ENCODE results near the gene HUWE1.
"Not testable (repeated sequence)": the region's sequence is repeated elsewhere in the genome, so short reads cannot be mapped to it uniquely, and the experiment has no call there.

The HUWE1 gene

GRCh38 chrX:53605004-53605403 lies 81.5 kb downstream of the HUWE1 start:
- no peak for DNase-seq

DNA sequence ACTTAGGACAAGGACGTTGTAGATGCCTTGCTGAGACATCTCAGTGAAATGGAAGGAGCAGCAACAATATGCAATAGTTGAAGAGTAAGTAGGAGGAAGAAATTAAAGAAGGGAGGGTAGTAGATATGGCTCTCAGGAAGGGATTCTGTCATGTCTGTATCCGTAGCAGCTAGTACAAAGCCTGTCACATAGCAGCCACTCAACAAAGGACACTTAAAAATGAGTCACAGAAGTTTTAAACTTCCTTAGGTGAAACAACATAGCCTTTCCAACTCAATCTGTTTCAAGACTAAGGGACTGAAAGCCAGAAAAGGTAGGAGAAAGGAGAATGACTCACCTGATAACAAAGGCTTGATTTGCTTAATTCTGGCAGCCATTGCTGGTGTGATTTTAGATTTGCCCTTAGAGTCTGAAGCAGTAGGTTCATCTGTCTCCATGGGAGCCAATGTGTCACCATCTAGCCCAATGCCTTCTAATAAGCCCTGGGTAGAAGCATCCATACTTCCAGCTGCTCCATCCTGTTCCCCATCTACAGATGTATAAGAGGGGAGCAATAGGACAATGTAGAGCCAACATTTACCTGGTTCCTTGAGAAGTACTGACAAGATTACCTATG lies 86.6 kb downstream of the HUWE1 start:
- DNase-seq = no peak

GRCh38 chrX:53598169-53598568 lies 88.3 kb downstream of the HUWE1 start:
- DNase-seq = no peak

GRCh38 chrX:53595266-53595810 lies 91.2 kb downstream of the HUWE1 start:
- DNase-seq = no peak

DNA sequence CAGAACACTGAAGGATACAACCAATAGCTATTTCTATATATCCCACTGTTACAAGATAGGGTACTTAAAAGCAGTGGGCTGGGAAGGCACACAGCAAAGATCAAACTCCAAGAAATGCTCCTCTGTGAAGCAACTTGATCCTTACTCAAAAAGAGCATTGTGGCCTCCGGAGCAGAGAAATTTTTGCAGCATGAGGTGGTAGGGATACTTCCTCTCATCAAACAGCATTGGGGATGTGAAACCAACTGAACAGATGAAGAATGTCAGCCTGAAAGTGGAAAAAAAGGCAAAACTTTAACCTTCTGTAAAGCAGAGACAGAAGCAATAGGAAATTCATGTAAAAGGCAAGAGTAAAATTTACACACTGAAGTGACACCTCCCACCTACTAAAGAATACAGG lies 92.2 kb downstream of the HUWE1 start:
- no peak for DNase-seq

DNA sequence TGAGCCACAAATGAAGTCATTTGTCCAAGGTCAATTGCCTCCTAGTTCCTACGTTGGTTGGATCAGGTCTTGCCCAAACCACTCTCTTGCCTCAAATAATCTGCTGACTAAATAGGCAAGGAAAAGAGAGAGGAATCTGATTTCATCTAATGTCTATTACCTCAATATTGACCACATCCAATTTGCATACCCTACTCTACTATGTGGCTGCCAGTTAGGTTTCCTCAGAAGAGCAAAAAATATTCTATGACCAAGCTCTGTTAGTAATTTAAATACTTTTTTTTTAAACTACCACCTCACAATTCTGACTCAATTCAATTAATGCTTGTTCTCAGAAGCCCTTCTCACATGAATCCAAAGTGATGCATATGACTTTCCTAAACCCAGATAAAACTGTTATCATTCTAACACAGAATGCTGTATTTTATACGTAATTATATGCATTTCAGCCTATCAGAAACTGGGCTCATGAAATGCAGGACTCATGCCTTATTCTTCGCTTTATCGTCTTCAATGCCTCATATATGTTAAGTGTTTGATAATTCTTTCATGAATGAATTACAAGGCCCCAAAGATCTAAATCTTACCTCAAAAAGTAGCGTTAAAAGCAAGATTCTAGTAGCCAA lies 98.6 kb downstream of the HUWE1 start:
- DNase-seq = no peak

GRCh38 chrX:53584891-53585290 lies 101.6 kb downstream of the HUWE1 start:
- DNase-seq = no peak

DNA sequence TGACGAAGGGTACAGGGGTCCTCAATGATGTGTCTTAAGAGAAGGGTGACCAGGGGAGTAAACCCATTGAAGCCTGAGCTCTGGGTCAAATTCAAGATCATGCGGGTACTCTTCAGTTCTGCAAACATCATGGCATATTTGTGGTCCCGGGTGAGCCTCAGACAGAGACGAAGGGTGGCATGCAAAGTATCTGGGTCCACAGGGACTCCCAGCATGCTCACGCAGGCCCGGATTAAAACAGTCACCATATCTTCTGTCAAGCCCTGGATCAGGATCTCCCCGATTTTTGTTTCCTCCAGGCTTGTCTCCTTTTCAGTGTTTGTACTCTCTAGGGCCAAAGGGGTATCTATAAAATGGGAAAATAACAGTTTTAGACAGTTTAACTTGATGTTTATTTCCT lies 102.9 kb downstream of the HUWE1 start:
- DNase-seq = no peak

GRCh38 chrX:53580742-53581504 lies 105.6 kb downstream of the HUWE1 start:
- DNase-seq = no peak

- no peak for DNase-seq
Measured at GRCh38 chrX:53571494-53571893, 115.0 kb downstream of the HUWE1 start.

DNA sequence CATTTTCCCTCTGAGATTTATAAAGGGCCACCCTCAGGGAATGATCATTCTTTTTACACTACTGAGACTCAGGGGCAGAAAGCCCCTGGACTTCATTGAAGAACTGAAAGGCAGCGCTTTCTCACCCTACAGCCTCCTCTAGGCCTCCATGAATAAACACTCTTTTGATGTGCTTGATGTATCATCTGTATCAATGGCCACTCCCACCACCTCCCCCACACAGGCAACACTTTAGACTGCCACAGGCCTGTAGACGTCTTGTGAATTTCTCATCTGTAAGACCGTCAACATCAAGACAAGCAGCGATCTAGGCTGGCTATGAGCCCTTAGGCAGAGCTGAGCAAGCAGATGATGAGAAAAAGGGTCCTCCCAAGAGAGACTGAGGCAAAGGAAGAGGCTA lies 123.2 kb downstream of the HUWE1 start:
- DNase-seq = no peak

DNA sequence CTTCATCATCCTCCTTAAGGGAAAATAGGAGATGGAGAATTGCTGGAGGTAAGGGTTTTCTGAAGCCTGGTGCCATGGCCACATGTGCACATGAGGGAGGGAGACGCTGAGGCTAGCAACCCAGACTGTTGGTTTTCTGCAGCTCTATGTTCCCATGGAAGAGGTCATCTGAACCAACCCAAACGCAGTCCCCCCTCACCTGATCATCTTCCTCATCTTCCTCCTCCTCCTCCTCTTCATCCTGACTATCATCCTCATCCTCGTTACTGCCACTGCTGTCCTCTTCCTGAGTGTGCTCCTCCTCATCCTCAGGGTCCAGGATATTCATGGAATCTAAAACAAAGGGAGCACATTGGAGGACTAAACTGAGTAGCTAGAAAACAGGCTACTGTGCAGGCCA lies 124.6 kb downstream of the HUWE1 start:
- DNase-seq = no peak

DNA sequence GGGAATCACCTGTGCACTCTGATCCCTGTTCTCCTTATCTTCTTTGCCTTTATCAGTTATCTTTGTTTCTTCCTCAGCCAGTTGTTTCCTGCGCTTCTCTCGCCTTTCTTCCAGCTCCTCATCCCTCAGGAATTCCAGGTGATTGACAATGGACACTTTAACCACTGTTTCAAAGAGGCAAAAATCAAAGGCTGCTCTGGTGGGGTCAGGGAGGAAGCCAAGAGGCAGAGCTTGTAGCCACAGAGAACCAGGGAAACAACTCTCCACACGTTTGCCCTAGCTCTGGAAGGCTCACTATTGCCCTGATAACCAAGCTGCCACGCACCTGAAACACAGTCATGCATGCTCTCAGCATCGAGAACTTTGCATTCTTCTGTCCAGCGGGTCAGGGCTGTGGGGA lies 127.9 kb downstream of the HUWE1 start:
- DNase-seq = no peak

- no peak for DNase-seq
Measured at GRCh38 chrX:53556868-53557267, 129.7 kb downstream of the HUWE1 start.

- DNase-seq = no peak
Measured at GRCh38 chrX:53550756-53551463, 135.6 kb downstream of the HUWE1 start.

- no peak for DNase-seq
Measured at GRCh38 chrX:53547668-53548067, 138.9 kb downstream of the HUWE1 start.

GRCh38 chrX:53544936-53545335 lies 141.6 kb downstream of the HUWE1 start:
- DNase-seq = no peak

DNA sequence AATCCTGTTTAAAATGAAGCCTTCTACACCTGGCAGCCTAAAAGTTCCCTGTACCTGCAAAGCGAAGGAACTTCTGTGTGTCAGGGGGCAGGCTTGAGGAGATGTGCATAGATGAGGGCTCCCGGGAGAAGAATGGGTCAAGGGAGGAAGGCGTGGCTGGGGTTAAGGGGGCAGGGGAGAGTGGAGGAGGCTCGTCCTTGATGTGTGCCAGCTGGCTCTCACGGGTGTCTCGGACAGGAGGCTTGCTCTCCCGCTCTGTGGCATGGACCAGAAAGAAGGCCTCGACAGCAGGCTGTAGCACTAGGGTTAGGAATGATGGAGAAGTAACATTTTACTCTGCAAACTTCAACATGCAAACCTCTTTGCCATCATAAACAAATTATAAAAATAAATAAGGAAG lies 147.7 kb downstream of the HUWE1 start:
- no peak for DNase-seq

- DNase-seq = not testable (repeated sequence)
Measured at GRCh38 chrX:53531255-53531966, 155.1 kb downstream of the HUWE1 start.

DNA sequence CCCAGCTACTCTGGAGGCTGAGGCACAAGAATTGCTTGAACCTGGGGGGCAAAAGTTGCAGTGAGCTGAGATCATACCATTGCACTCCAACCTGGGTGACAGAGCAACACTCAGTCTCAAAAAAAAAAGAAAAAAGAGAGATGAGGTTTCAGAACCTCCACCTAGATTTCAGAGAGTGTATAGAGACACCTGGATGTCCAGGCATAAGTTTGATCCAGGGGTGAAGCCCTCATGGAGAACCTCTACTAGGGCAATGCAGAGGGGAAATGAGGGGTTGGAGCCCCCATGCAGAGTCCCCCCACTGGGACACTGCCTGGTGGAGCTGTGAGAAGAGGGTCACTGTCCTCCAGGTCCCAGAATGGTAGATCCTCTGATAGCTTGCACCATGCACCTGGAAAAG lies 159.5 kb downstream of the HUWE1 start:
- DNase-seq = no peak

DNA sequence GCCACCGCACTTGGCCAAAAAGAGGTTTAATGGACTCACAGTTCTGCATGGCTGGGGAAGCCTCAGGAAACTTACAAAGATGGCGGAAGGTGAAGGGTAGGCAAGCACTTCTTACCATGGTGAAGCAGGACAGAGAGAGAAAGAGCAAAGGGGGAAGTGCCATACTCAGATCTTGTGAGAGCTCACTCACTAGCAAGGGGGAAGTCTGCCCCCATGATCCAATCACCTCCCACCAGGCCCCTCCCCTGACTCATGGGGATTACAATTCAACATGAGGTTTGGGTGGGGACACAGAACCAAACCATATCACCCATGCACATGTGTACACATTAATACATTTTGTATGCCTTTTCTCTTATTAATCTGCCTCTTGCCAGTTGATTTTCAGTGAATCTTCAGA lies 175.2 kb downstream of the HUWE1 start:
- DNase-seq = no peak

DNA sequence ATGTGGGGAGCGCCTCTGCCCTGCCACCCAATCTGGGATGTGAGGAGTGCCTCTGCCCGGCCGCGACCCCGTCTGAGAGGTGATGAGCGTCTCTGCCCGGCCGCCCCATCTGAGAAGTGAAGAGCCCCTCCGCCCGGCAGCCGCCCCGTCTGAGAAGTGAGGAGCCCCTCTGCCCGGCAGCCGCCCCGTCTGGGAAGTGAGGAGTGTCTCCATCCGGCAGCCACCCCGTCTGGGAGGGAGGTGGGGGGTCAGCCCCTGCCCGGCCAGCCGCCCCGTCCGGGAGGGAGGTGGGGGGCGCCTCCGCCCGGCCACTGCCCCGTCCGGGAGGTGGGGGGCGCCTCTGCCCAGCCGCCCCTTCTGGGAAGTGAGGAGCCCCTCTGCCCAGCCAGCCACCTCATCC lies 182.5 kb downstream of the HUWE1 start:
- not testable (repeated sequence) for DNase-seq

- DNase-seq = no peak
Measured at GRCh38 chrX:53494436-53494835, 192.1 kb downstream of the HUWE1 start.
